ENCODE results near the gene SWI5. TPM values are rescaled to one million over a fixed set of nuclear protein-coding genes. Genes with fewer than 3 reads are reported as not detected.
A peak's percentile ranks its signal among the peaks of the same experiment; 100 is the strongest.

The SWI5 gene
- total RNA-seq, 2 donors from 2014 or later, result 34.8 to 38.5 TPM

DNA sequence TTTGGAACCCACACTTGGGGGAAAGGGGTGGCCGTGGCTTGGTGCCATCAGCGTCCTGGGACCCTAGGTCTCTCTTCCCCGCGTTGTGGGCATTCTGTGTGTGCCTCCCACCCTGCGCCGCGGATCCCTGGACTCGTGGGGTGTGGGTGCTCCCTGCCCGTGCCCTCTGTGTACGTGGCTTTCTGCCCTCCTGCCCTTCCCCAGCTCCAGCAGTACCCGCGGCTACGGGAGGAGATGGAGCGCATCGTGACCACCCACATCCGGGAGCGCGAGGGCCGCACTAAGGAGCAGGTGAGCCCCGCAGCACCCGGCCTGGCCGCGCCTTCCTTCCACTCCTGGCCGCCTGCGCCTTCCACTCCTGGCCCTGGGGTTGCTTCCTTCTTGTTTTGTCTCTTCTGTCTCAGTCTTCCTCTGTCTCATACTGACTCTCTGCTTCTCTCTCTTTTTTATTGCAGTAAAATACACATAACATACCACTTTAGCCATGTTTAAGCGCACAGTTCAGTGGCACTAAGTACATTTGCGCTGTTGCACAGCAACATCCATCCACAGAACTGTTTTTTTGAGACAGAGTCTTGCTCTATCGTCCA is 42.2 kb upstream of the SWI5 start:
- TF ChIP-seq POLR2A (IDR thresholded peaks at IDR 0.05), result no peak
- no peaks in the 10 kb centered on the region for H3K36me3 ChIP-seq
- no peaks in the 10 kb centered on the region for H3K4me1 ChIP-seq (replicated peaks)
- intact Hi-C loops (cut with DNase I), result no loop called here
- no peak for DNase-seq (ENCODE audit: low spot score)
- no peak overlapping the region for H3K4me3 ChIP-seq
- WGBS, result 80% methylated on average over 28 of the region's 28 CpGs
- H3K9me3 ChIP-seq, result no peaks in the 10 kb centered on the region
- H3K27ac ChIP-seq, result no peak overlapping the region
- no peaks in the 10 kb centered on the region for H3K27me3 ChIP-seq (replicated peaks; ENCODE audit: insufficient read depth)

DNA sequence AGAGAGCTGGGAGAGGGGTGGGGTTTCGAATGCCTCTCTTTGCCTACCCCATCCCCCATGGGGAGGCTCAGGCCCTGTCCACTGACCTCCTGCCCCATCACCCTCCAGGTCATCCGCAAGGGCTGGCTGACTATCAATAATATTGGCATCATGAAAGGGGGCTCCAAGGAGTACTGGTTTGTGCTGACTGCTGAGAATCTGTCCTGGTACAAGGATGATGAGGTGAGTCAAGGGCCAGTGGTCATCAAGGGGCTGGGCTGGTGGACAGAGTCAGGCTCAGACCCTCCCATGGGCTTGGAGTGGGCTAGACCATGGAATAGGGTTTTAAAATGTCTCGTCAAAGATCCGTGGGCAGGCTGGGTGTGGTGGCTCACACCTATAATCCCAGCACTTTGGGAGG is 34.0 kb upstream of the SWI5 start:
- Histone ChIP-seq H3K4me1 (replicated peaks) (no peaks in the 10 kb centered on the region), H3K4me3 (no peak overlapping the region), H3K27me3 (replicated peaks; ENCODE audit: insufficient read depth) (no peaks in the 10 kb centered on the region), H3K27ac (no peak overlapping the region), H3K36me3 (no peaks in the 10 kb centered on the region), H3K9me3 (no peaks in the 10 kb centered on the region)
- no peak for TF ChIP-seq POLR2A (IDR thresholded peaks at IDR 0.05)
- TF ChIP-seq, protein P1, sequence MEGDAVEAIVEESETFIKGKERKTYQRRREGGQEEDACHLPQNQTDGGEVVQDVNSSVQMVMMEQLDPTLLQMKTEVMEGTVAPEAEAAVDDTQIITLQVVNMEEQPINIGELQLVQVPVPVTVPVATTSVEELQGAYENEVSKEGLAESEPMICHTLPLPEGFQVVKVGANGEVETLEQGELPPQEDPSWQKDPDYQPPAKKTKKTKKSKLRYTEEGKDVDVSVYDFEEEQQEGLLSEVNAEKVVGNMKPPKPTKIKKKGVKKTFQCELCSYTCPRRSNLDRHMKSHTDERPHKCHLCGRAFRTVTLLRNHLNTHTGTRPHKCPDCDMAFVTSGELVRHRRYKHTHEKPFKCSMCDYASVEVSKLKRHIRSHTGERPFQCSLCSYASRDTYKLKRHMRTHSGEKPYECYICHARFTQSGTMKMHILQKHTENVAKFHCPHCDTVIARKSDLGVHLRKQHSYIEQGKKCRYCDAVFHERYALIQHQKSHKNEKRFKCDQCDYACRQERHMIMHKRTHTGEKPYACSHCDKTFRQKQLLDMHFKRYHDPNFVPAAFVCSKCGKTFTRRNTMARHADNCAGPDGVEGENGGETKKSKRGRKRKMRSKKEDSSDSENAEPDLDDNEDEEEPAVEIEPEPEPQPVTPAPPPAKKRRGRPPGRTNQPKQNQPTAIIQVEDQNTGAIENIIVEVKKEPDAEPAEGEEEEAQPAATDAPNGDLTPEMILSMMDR (IDR thresholded peaks at IDR 0.05), result no peak
- intact Hi-C loops (cut with DNase I), result no loop called here
- DNase-seq (ENCODE audit: low spot score), result no peak
- WGBS, result 95% methylated on average over 4 of the region's 4 CpGs

DNA sequence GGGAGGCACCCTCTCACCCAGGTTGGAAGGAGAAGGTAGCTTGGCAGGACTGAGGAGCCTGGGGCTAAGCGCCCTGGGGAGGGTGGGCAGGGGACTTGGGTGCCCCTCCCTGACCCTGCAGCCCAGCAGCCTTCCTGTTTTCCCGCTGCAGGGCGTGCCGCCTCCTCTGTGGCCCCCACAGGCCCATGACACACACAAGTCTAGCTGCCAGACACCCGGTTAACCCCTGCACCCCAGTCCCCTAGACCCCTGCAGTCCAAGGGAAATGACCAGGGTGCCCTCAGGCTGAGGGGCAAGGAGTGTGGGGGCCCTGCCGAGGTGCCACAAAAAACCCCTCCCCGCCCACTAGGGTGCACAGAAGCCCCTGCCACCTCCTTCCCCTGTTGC is 33.3 kb upstream of the SWI5 start:
- H3K36me3 ChIP-seq, result no peaks in the 10 kb centered on the region
- WGBS, result 64% methylated on average over 7 of the region's 7 CpGs
- no peak overlapping the region for H3K4me3 ChIP-seq
- TF ChIP-seq POLR2AphosphoS5 (IDR thresholded peaks at IDR 0.05), result no peak
- TF ChIP-seq POLR2A (IDR thresholded peaks at IDR 0.05), result no peak
- TF ChIP-seq, protein P1 (IDR thresholded peaks at IDR 0.05), result no peak
- no peak for DNase-seq (ENCODE audit: low spot score)
- H3K9me3 ChIP-seq, result no peaks in the 10 kb centered on the region
- H3K27ac ChIP-seq, result peak overlapping the region in 1 of 2 donors; percentile 22
- no peaks in the 10 kb centered on the region for H3K4me1 ChIP-seq (replicated peaks)
- H3K27me3 ChIP-seq (replicated peaks; ENCODE audit: insufficient read depth), result no peaks in the 10 kb centered on the region
- intact Hi-C loops (cut with DNase I), result no loop called here

DNA sequence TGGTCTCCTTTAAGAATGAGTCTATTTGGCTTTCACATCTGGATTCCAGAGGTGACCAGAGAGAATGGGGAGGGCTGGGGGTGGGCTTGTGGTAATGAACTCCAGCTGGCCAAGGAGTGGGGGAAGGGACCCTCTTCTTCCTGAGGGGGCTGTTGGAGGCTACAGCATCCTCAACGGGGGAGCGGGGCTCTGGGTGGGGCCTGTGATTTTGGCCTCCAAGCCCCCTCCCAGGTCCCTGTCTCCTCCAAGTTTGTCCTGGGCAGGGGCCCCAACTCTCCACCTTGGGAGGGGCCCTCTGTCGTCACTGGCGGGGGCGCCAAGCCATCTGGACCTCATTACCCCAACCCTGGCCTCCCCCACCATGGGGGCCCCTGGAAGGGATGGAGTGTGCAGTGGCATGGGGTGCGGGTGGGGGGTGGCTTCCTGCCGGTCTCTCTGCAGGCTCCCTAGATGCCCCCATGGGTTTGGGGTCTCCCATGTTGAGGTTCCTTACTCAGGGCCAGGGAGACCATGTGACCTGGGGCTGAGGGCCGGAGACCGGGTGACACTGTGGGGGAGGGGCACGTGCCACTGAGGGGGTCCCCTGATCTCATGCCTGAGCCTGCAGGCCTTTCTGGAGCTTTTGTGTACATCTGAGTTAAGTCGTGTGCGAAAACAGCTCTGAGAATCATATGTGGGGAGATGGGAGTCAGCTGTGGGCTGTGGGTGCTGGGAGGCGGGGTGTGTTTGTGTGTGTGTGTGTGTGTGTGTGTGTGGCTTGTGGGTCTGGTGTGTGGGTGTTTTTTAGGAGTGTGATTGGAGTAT is 32.7 kb upstream of the SWI5 start:
- H3K27ac ChIP-seq, result peak overlapping the region in 1 of 2 donors; percentile 22
- H3K4me3 ChIP-seq, result no peak overlapping the region
- 53% methylated on average over 13 of the region's 13 CpGs for WGBS
- H3K27me3 ChIP-seq (replicated peaks; ENCODE audit: insufficient read depth), result no peaks in the 10 kb centered on the region
- DNase-seq (ENCODE audit: low spot score), result no peak
- intact Hi-C loops (cut with DNase I), result no loop called here
- no peak for TF ChIP-seq POLR2A (IDR thresholded peaks at IDR 0.05)
- TF ChIP-seq POLR2AphosphoS5 (IDR thresholded peaks at IDR 0.05), result no peak
- TF ChIP-seq, protein P1 (IDR thresholded peaks at IDR 0.05), result no peak
- H3K4me1 ChIP-seq (replicated peaks), result no peaks in the 10 kb centered on the region
- H3K9me3 ChIP-seq, result no peaks in the 10 kb centered on the region
- H3K36me3 ChIP-seq, result no peaks in the 10 kb centered on the region

DNA sequence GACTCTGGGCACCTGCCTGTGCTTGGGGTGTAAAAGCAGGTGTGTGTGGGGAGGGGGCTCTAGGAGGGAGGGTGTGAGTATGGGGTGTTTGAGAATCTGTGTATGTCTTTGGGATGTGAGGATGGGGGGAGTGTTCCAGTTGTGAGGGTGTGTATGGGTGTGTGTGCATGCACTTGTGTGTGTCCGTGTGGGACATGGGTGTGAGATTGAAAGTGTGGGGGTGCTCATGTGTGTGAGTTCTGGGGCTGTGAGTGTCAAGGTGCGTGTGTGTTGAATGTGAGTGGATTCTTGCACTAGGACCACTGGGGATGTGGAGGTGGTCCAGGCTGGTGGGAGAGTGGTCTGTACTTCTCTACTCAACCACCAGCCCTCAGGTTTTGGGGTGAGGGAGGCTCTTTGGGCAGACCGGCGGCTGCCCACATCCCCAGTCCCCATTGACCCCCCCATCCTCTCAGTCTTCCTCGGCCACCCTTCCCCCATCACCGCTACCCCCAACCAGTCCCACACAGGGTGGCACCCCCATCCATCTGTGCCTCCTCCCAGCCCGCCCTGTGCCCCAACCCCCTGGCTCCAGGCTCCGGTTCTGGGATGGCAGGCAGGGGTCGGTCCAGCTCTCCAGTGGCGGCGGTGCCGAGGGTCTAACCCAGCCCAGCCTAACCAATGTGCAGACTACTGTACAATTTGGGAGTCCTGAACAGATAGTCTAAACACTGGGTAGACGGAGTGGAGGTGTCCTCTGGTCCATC is 31.8 kb upstream of the SWI5 start:
- WGBS, result 56% methylated on average over 13 of the region's 13 CpGs
- Histone ChIP-seq H3K4me1 (replicated peaks) (no peaks in the 10 kb centered on the region), H3K36me3 (no peaks in the 10 kb centered on the region), H3K27ac (peak overlapping the region in 1 of 2 donors; percentile 38), H3K27me3 (replicated peaks; ENCODE audit: insufficient read depth) (no peaks in the 10 kb centered on the region), H3K4me3 (peak overlapping the region; percentile 13 to 16), H3K9me3 (no peaks in the 10 kb centered on the region)
- intact Hi-C loops (cut with DNase I), result no loop called here
- DNase-seq (ENCODE audit: low spot score), result no peak
- TF ChIP-seq, protein P1 (IDR thresholded peaks at IDR 0.05), result no peak
- TF ChIP-seq POLR2A (IDR thresholded peaks at IDR 0.05), result no peak
- TF ChIP-seq POLR2AphosphoS5 (IDR thresholded peaks at IDR 0.05), result no peak

Data from prostate gland (tissue), 2 donors.